HG03432 (cell line): ENCODE results near the gene TFAM.

Experiments used
- ATAC-seq: cut with Tn5 transposase; IDR thresholded peaks from one replicate; pipeline ENCODE4 v1.9.1; 2021; ENCODE audit warnings: mild to moderate bottlenecking, moderate library complexity; ENCODE audit not compliant: unreplicated experiment

The TFAM gene

DNA sequence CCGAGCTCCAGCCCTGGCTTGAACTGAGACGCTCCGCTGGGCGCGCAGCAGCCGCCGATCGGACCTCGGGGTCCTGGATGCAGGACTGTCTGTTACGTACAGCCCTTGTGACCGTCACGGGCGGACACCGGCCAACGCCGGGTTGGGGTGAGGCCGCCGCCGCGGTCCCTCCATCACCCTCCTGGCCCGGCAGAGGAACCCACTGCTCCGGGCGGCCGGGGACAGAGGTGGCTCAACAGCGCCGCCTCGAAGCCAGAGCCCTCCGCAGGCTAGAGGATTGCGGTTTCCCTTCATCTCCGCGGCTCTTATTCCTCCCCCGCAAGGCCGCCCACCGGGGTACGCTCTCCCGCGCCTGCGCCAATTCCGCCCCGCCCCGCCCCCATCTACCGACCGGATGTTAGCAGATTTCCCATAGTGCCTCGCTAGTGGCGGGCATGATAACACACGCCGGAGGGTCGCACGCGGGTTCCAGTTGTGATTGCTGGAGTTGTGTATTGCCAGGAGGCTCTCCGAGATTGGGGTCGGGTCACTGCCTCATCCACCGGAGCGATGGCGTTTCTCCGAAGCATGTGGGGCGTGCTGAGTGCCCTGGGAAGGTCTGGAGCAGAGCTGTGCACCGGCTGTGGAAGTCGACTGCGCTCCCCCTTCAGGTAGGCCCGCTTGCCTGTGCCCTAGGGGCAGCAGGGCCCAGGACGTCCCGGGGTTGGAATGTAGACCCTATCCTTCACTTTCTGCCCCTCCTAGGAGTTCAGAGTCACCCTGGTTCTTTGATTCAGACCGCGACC is at the start of gene TFAM:
Gene TFAM (plus strand): TSS at position 412 of the 785 bp plus-strand sequence. CDS start 138 bp downstream, at position 550.
- peak; percentile 88 for ATAC-seq

DNA sequence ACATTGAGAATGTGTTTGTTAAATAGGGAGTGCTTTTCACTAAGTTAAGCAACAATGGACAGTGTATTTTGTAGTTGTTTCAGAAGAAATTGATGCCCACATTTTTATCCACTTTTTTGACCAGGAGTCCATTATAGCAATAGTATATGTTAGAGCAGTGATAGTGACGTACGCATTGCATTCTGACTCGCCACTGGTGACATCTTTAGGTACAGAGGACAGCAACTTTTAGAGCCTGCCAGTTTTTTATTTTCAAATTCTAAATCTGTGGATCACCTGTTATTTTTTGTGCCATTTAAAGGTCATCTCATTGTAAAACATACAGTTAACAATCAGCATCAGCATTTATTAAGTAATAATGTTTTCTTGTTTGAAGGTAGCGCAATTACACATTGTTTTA is 49.0 kb upstream of the TFAM start:
- ATAC-seq = no peak

DNA sequence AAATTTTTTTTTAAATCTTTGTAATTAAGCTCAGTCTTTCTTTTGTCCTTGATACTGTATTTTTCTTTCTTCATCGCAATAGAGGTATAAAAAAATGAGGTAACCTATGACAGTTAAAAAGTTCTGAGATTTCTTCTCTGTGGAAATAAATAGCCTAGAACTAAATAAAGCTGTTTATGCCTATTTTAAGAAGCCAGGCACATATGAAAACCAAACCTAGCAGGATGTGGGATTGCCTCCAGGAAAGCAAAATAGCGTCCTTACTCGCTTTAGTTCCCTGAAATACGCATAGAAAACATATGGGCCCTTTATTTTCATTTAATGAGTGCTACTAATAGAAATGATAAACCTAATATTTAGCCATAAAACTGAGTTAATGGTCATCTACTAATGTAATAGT is 43.8 kb upstream of the TFAM start:
- peak; percentile 4 for ATAC-seq

DNA sequence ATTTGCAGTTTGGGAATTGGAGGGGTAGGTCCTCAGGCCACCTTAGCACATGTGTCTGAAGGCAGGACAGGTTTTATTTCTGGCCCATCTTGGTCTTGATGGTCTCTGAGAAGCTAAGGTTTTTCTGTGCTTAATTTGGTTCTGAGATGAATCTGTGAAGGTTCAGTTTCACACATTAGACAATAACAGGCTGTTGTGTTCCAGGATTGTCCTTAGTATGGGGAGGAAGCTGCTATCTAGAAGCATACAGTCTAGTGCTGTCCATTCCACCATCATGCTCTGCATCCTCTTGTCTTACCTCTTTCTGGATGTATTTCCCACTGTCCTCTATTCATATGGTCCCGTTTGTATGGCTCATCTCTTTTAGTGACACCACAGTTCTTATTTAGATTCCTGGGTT is 43.3 kb upstream of the TFAM start:
- peak; percentile 67 for ATAC-seq

DNA sequence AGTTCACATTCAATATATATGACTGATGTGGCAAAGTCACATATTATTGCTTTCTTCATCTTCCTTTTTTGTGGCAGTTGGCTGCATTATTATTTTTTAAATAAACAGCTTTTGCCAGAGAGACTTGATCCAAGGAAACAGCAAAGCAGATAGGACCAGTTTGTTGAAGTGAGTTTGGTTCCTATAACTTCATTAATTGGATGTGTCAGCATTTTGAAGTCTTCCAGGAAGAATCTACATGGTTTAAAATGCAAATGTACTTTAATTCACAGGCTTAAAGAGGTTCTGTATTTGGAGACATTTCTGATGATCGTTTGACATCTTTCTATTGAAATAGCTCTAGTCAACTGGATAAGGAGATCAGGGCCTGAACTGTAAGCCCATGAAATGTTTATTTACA is 37.2 kb upstream of the TFAM start:
- ATAC-seq = no peak

DNA sequence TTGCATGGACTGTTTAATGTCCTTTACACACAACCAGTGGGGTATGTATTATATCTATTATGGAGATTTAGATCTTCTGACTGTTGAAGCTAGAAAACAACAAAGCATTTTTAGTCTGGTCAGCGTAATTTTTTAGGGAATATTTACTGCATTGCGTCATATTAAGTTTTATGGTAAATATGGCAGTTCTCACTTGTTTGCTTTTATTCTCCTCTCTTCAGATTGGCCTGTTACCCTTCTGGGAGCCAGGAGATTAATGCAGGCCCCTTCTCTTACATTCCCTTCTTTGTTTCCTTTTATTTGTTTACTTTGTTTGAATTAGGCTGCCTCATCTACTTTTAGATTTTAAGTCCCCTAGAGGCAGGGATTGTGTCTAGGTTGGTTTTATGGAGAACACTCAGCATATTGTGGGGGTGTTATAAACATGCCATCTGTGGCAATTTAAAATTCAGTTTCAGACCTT is 36.6 kb upstream of the TFAM start:
- ATAC-seq = no peak

DNA sequence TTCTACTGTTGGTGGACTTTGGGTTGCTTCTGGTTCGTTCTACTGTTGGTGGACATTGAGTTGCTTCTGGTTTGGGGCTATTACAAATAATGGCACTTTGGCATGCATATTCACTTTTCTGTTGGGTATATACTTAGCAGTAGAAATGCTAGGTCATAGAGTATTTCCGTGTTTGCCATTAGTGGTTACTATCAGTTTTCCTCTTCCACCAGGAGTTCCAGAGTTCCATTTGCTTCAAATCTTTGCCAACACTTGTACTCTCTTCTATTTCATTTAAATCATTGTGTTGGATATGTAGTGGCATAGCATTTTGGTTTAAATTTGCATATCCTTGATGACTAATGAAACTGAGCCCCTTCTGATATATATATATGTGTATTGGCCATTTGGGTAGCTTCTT is 35.2 kb upstream of the TFAM start:
- ATAC-seq = no peak

DNA sequence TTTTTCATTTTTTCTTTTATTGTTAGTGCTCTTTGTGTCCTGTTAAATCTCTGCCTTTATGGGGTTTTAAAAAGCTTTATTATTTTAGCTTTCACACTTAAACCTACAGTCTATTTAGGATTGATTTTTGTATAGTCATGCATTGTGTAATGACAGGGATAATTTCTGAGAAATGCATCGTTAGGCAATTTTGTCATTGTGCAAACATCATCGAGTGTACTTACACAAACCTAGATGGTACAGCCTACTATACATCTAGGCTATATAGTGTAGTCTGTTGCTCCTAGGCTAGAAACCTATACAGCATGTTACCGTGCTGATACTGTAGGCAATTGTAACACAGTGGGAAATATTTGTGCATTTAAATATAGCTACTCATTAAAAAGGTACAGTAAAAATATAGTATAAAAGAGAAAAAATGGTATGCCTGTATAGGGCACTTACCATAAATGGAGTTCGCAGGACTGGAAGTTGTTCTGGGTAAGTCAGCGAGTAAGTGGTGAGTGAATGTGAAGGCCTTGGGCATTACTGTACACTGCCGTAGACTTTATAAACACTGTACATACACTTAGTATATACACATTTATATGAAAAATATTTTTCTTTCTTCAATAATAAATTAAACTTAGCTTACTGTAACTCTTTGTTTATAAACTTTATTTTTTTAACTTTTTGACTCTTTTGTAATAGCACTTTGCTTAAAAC is 34.4 kb upstream of the TFAM start:
- no peak for ATAC-seq

DNA sequence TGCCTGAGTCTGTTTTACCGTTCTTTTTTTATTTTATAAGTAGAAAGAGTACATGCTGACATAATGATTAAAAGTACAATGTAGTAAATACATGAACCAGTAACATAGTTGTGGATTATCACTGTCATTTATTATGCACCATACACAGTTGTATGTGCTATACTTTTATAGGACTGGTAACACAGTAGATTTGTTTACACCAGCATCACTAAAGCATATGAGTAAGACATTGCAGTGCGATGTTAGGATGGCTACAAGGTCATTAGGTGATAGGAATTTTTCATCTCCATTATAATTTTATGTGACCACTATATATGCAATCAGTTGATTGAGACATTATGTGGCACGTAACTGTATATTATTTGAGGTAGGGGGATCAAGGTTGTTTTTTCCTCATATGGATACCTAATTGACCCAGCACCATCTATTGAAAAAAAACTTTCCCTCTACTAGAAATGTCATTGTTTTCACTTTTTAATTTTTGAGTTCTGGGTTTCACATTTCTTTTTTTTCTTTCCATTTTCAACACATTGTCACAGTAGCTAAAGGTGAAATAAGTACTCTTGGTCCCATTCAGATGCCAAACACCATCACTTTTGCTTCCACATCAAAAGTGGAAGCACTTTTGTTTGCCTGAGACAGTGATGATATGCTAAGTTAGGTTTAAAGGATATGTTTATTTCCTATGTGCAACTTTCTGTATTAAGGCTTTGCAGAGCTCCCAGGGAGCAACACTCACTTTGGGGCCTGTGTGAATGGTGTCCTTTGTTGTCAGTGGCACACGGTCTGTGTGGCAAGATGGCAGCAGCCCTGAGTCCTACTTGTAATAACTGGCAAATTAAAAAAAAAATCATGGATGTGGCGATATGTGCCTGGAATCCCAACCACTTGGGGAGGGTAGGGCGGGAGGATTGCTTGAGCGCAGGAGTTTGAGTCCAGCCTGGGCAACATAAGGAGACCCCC is 33.3 kb upstream of the TFAM start:
- no peak for ATAC-seq

DNA sequence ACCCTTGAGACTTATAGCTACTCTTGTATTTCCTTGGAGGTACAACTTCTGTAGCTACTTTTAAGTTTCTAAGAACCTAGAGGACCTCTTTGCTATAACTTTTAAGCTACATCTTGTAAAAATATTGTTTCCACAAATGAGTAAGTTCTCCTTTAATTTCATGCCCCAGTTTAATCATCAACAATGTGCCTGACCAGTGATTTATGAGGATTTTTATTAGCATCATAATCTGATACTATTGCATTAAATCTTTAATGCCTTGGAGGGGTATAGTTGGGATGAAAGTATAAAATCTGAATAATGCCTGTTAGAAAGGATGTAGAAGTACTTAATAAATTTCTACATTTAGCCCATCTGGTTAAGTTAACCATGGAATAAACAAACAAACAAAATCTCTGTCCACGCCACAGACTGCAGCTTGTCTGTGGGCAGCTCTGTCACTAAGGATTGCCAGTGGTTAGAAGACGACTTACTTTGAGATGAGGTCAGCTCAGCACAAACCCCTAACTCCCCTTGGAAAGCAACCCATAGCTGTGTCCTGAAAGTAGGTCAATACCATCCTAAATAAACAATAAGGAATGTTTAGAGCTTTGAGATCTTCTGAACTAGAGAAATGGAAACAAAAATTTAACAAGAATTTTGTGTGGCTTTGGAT is 32.1 kb upstream of the TFAM start:
- ATAC-seq = no peak

DNA sequence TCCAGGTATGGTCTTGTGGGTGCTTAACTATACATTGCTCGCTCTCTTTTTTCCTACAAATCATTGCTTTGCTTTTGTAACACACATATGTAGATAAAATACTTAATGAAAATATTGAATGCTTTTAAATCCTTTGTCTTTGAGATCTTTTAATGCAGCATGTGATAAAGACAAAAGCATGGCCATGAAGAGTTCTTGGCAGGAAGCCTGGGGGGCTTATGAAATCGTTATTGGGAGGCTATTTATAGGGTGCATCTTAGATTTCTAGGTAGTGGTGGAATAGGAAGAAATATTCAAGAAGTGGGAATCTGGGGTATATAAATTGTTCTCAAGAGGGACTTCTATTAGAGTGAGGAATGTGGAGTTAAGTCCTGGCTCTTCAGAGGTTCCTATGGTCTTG is 28.5 kb upstream of the TFAM start:
- no peak for ATAC-seq

DNA sequence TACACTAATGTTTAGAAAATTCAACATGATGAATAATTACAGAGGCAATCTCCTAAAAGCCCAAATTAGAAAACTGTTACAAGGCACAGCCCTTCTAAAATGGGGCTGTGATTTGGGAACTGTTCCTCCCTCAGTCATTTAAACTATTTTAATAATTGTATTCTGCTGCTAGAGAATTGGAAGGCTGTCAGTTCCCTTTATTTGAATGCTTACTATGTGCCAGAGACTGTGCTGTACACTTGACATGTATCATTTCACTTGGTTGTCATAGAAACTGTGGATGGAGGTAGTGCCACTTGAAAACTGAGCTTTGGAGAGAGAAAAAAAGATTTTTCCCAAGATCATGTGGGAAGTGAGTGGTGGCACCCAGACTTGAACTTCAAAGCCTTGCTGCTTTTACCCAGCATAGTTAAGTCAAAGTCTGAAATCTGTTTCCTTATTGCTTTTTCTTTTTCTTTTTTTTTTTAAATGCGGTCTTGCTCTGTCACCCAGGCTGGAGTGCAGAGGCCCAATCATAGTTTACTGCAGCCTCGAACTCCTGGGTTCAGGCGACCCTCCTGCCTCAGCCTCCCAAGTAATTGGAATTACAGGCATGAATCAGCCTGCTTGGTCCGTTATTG is 26.8 kb upstream of the TFAM start:
- no peak for ATAC-seq

DNA sequence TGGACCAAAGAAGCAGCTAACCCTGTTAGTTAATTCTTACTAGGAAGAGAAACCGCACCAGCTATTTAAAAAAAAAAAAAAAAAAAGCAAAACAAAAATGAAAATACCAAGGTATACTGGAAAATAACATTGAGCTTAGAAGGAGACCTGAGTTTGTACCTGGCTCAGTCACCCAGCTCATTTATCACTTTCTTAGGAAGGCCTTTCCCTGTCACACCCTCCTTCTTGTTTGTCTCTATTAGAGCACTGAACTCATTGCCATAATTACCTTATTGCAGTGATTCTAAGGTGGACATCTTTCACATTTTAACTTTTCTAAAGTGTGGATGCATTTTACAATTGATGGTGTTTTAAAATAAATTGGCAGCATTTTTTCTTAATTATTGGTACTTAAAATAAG is 26.3 kb upstream of the TFAM start:
- ATAC-seq = no peak

DNA sequence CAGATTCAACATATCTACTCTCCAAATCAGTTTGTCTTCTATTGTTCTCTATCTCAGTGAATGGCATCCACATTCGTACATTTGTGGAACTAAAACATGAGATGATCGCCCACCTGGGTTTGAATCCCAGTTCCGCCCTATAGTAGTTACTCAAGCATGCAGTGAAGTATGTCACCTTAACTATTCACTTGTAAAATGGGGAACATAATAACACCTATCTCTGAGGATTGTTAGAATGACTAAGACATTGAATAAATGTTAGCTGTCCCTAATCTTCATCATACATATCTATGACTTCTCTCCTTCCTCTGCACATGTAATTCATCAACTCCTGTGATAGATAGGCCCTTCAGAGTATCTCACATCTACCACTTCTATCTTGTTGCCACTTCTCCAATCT is 25.7 kb upstream of the TFAM start:
- ATAC-seq = no peak

DNA sequence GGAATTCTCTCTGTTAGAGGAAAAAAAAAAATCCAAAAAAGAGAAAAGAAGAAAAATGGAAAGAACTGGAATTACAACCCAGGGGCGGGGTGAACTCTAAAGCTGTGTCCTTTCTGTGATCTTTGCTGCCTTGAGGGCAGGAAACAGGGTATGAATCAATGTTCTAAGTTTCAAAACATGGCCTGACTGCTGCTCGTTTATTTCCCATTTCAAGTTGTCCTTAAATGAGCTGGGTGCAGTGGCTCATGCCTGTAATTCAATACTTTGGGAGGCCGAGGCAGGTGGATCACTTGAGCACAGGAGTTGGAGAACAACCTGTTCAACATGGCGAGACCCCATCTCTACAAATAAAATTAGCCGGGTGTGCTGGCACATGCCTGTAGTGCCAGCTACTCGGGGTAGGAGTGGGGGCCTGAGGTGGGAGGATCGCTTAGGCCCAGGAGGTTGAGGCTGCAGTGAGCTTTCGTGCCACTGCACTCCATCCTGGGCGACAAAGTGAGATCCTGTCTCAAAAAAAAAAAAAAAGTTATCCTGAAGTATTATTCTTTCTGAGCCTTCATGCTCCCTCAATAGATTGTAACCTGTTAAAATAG is 24.7 kb upstream of the TFAM start:
- ATAC-seq = no peak

DNA sequence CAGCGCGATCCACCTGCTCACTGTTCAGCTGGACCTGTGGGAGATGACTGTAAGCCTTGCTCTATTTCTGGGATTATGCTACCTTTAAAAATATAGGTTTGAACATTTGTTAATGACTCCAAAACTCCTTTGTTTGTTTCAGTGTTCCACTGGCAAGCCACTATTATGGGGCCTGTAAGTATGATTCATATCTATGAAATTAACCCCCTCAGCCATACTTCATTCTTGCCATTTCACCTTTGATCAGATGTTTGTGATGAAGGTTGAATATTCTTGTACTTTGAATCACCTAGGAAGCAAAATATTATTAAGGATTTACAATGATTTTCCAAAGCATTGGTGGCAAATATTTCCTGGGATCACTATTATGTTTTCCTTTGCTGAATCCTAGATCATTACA is 23.9 kb upstream of the TFAM start:
- no peak for ATAC-seq

DNA sequence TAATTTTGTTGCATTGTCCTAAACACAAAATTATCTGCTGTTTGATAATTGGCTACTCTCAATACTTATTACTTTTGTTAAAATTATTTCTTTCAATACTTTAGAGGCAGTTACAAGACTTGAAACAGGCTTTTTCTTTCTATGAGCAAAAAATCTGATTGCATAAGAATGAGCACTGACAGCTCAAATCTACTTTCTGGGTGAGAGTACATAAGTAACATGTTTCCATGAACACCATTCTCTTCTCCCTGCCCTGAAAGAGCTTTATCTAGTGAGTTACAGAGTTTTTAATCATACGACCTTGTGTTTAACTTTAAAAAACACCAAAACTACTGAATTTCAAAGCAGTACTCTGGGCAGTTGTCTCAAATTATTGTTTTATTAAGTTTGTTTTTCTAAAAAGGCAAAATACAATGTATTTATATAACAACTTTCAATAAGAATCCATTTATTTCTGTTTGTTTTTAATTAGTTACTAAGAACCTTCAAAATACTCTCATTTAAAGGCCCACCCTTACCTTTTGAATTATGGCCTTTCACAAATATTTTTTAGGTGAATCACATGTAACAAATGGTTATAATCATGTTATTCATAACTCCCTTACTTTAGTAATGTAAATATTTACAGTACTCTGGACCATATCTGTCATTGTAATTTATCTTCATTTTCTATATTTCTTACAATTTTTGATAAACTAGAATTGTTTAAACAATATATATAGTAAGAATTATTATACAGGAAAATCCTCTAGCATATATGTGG is 23.0 kb upstream of the TFAM start:
- ATAC-seq = no peak

DNA sequence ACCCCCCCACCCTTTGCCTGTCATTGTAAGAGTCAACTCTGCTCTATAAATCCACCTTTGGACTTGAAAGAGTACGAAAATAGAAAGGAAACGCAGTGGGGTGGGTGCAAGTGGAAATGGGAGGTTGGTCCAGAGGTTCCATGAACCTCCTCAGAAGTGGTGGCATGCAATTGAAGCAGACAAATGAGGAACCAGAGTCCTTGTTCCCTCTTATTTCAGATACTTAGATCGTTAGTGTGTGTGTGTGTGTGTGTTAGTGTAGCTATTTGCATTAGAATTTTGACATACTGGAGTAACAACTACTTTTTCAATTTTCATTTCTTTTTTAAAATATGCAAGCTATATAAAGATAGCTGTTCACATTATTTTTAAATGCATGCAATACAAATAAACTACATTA is 18.1 kb upstream of the TFAM start:
- no peak for ATAC-seq

DNA sequence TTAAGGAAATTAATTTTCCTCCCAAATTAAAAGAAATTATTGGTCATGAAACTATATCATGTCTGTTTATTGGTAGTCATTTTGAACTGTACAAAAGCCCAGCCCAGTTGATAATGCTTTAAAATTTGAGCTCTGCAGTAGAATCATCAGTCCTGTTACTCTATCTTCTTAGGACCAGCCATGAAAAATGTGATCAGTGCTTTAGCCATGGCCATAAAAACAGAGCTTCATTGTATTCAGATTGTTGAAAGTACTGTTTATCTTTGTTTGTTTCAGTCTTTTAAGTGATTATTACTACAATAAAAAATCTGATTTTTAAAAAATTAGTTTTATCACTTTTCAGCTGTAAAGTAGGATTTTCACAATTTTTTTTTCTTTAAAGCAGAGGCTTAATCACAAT is 13.7 kb upstream of the TFAM start:
- no peak for ATAC-seq
